SK-MEL-5 (cell line): ENCODE data around the gene COX4I2. TPM values are rescaled to one million over a fixed set of nuclear protein-coding genes. Genes with fewer than 3 reads are reported as not detected.
"Not testable (repeated sequence)": the region's sequence is repeated elsewhere in the genome, so short reads cannot be mapped to it uniquely, and the experiment has no call there.

Experiments used
- DNase-seq: peaks from one replicate; pipeline ENCODE4 v3.0.0-alpha.2; 2016; ENCODE audit warnings: low read depth, low spot score
- in situ Hi-C: cut with HindIII; loops from 2 replicates; pipeline ENCODE4 v1.10.0; 2016; ENCODE audit warnings: low sequenced_read_pairs, high pct_unique_total_duplicates, low pct_unique_long_range_greater_than_20kb
- total RNA-seq: library from RNA; depleted of rRNA; stranded (reverse); fragments of >200 nt; shearing (Covaris generic); gene quantifications from 2 replicates; pipeline ENCODE4 v1.2.3, GENCODE V29; 2014

Gene COX4I2
- total RNA-seq, 1 experiment from 2014 or later, result not detected

- in situ Hi-C loops, result no loop called here
- DNase-seq, result no peak
Measured at GRCh38 chr20:31605902-31606803, 31.6 kb upstream of the COX4I2 start.

- in situ Hi-C loops, result no loop called here
- DNase-seq, result no peak
Measured at GRCh38 chr20:31606804-31607639, 30.7 kb upstream of the COX4I2 start.

- in situ Hi-C loops, result no loop called here
- no peak for DNase-seq
Measured at GRCh38 chr20:31607640-31608250, 30.0 kb upstream of the COX4I2 start.

- in situ Hi-C loops, result no loop called here
- DNase-seq, result no peak
Measured at GRCh38 chr20:31608251-31608945, 29.3 kb upstream of the COX4I2 start.

GRCh38 chr20:31612271-31612640, 25.5 kb upstream of the COX4I2 start:
- in situ Hi-C loops, DNase-seq: not testable (repeated sequence)

GRCh38 chr20:31615416-31615815, 22.3 kb upstream of the COX4I2 start:
- no peak for DNase-seq
- in situ Hi-C loops, result no loop called here

- in situ Hi-C loops, result no loop called here
- no peak for DNase-seq
Measured at GRCh38 chr20:31617432-31618104, 20.1 kb upstream of the COX4I2 start.

GRCh38 chr20:31620246-31620645, 17.5 kb upstream of the COX4I2 start:
- in situ Hi-C loops, result no loop called here
- DNase-seq, result no peak

- in situ Hi-C loops, result not testable (repeated sequence)
Measured at GRCh38 chr20:31623123-31623505, 14.6 kb upstream of the COX4I2 start.

GRCh38 chr20:31626534-31626933, 11.2 kb upstream of the COX4I2 start:
- in situ Hi-C loops, DNase-seq: not testable (repeated sequence)

More at GRCh38 chr20:31623123-31623505, 14.6 kb upstream of the COX4I2 start:
- DNase-seq, result not testable (repeated sequence)

GRCh38 chr20:31628057-31628456, 9.7 kb upstream of the COX4I2 start:
- in situ Hi-C loops, result not testable (repeated sequence)

GRCh38 chr20:31630187-31630790, 7.4 kb upstream of the COX4I2 start:
- no peak for DNase-seq
- in situ Hi-C loops, result no loop called here

More at GRCh38 chr20:31628057-31628456, 9.7 kb upstream of the COX4I2 start:
- not testable (repeated sequence) for DNase-seq

- in situ Hi-C loops, result no loop called here
- DNase-seq, result no peak
Measured at GRCh38 chr20:31632548-31633338, 5.0 kb upstream of the COX4I2 start.

- no peak for DNase-seq
- in situ Hi-C loops, result no loop called here
Measured at GRCh38 chr20:31633339-31633914, 4.3 kb upstream of the COX4I2 start.

- in situ Hi-C loops, result no loop called here
- DNase-seq, result no peak
Measured at GRCh38 chr20:31638317-31638716, 605 bp downstream of the COX4I2 start.

GRCh38 chr20:31638816-31639215, 1.1 kb downstream of the COX4I2 start:
- DNase-seq, result no peak
- in situ Hi-C loops, result no loop called here
